DND-41 (cell line): ENCODE measurements around the gene VPS51.

Source experiments
- CTCF ChIP-seq: IDR thresholded peaks from 2 replicates; pipeline ENCODE4 v1.5.1; 2012; ENCODE audit warnings: borderline replicate concordance, low read length, moderate library complexity, mild to moderate bottlenecking; ENCODE audit not compliant: poor library complexity, severe bottlenecking; ENCODE audit errors: extremely low read depth
- EZH2 ChIP-seq: IDR thresholded peaks from 3 replicates; pipeline ENCODE4 v1.6.1; 2012; ENCODE audit warnings: borderline replicate concordance, low read depth, mild to moderate bottlenecking, moderate library complexity, low read length, inconsistent platforms; ENCODE audit not compliant: severe bottlenecking

DNA sequence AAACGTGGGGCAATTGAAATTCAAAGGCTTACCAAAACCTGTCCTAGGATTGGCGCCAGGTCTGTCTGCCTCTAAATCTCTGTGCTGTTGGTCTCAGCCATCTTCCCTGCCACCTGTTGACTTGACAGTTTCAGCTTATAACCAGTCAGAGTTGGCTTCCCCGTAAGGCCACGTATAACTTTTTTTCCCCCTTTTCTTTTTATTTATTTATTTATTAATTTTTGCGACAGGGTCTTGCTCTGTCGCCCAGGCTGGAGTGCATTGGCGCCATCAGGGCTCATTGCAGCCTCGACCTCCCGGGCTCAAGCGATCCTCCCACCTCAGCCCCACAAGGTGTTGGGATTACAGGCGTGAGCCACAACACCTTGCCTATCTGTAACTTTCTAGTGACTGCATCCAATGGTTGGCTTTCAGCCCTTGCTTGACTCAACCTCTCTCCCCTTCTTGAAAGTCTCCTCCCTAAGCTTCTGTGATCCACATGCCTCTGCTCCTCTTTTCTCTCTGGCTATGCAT, 39.7 kb downstream of the VPS51 start:
- TF ChIP-seq EZH2 (no peak), CTCF (no peak)
